Upper lobe of left lung (tissue), 4 donors: Measurements from ENCODE around the gene VASP.

Experiments
- EP300 ChIP-seq, 4 donors: sonication (generic); formaldehyde crosslinking; IDR thresholded peaks; one replicate each; pipeline ENCODE4 v1.5.1; 2017; ENCODE audit warnings: antibody characterized with exemption in 4 of 4, control low read depth in 2 of 4
- TF ChIP-seq, protein P1 (sequence below), 6 experiments: fragments of 450-650 bp in 4 of 6; fragments of 200-600 bp in 2 of 6; sonication (generic) in 2 of 6; IDR thresholded peaks; one replicate each; pipeline ENCODE4 v1.5.1; 2016 to 2019; ENCODE audit warnings: antibody characterized with exemption in 6 of 6

DNA sequence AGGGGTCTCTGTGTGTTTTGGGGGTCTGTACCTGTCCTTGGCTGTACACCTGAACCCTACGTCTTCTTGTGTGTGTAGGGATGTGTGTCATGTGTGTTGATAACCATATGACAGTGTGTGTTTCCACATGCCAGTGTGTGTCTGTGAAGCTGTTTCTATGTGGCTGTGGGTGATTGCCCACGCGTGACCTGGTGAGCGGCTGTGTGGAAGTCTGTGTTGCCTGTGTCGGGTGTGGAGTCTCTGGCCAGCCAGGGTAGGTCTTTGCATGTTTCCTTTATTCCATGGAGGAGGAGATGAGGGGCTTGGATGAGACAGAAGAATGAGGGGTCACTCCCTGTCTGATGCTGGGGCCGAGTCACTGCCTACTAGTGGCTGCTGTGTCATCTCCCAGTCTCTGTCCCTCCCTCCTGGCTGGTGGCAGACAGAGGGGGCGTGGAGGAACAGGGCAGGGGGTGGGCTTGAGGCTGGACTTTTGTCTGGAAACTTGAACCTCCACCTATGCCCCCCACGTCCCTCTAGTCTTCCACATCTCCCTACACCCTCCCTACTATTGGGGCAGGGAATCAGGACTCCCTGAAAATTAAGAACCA is 42.3 kb upstream of the VASP start:
- TF ChIP-seq, protein P1, sequence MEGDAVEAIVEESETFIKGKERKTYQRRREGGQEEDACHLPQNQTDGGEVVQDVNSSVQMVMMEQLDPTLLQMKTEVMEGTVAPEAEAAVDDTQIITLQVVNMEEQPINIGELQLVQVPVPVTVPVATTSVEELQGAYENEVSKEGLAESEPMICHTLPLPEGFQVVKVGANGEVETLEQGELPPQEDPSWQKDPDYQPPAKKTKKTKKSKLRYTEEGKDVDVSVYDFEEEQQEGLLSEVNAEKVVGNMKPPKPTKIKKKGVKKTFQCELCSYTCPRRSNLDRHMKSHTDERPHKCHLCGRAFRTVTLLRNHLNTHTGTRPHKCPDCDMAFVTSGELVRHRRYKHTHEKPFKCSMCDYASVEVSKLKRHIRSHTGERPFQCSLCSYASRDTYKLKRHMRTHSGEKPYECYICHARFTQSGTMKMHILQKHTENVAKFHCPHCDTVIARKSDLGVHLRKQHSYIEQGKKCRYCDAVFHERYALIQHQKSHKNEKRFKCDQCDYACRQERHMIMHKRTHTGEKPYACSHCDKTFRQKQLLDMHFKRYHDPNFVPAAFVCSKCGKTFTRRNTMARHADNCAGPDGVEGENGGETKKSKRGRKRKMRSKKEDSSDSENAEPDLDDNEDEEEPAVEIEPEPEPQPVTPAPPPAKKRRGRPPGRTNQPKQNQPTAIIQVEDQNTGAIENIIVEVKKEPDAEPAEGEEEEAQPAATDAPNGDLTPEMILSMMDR (IDR thresholded peaks at IDR 0.05) = no peak
- TF ChIP-seq EP300 (IDR thresholded peaks at IDR 0.05) = no peak
